Fibroblast of pulmonary artery (primary cell): ENCODE results near the gene CCL8.

ENCODE experiments used
- DNase-seq: peaks from one replicate; pipeline ENCODE4 v3.0.0-alpha.2; 2010; ENCODE audit warnings: low read depth
- H3K4me3 ChIP-seq: replicated peaks from 2 replicates; pipeline ENCODE4 v1.5.1; 2011; ENCODE audit warnings: low read depth, mild to moderate bottlenecking, control low read depth, low read length, moderate library complexity
- TF ChIP-seq, protein P1 (sequence below): IDR thresholded peaks from 2 replicates; pipeline ENCODE4 v1.5.1; 2011; ENCODE audit warnings: mild to moderate bottlenecking, control low read depth, low read length, inconsistent platforms; ENCODE audit errors: missing control alignments

CCL8 gene

DNA sequence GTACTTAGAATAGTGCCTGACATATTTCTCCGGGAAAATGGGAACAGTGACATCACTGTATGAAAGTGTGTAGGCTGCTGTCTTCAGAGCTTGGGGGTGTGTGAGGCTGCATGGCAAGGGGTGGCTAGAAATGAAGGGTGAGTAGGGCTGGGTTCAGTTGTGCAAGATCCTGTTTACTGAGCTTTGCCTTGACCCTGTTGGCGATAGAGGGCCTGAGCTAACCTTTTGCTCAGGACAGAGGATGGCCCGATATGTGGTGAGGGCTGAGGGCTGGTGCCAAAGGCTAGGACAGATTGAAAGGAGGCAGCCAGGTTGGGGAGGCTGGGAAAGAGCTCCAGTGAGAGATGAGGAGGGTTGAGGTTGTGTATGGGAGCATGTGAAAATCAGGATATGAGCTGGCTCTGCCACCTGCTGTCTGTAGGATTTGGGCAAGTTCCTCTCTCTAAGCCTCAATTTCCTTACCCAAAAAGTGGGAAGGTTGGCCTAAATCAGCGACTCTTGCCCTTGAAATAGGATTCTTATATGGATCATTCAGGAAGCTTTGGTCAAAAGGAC, 49.8 kb downstream of the CCL8 start:
- no peak overlapping the region for H3K4me3 ChIP-seq
- DNase-seq, result no peak
- TF ChIP-seq, protein P1, sequence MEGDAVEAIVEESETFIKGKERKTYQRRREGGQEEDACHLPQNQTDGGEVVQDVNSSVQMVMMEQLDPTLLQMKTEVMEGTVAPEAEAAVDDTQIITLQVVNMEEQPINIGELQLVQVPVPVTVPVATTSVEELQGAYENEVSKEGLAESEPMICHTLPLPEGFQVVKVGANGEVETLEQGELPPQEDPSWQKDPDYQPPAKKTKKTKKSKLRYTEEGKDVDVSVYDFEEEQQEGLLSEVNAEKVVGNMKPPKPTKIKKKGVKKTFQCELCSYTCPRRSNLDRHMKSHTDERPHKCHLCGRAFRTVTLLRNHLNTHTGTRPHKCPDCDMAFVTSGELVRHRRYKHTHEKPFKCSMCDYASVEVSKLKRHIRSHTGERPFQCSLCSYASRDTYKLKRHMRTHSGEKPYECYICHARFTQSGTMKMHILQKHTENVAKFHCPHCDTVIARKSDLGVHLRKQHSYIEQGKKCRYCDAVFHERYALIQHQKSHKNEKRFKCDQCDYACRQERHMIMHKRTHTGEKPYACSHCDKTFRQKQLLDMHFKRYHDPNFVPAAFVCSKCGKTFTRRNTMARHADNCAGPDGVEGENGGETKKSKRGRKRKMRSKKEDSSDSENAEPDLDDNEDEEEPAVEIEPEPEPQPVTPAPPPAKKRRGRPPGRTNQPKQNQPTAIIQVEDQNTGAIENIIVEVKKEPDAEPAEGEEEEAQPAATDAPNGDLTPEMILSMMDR, result no peak

DNA sequence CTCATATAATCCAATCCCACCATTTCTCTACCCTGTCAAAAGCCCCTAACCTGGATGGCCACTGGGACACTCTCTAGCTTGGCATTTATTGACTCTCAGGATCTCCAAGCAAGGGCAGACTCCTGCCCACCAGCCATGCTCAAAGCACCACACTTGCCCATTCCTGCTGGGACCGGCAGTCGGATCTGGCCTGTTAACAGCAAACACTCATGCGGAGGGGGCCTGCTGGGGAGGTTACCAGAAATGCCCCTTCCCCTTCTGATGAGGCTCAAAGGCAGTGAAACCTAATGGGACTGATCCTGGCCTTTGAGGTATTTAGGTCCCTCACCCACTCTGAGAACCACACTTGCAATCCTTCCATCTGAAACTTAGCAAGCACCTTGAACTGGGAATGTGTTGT, 50.3 kb downstream of the CCL8 start:
- TF ChIP-seq, protein P1, result no peak
- H3K4me3 ChIP-seq, result no peak overlapping the region
- no peak for DNase-seq

DNA sequence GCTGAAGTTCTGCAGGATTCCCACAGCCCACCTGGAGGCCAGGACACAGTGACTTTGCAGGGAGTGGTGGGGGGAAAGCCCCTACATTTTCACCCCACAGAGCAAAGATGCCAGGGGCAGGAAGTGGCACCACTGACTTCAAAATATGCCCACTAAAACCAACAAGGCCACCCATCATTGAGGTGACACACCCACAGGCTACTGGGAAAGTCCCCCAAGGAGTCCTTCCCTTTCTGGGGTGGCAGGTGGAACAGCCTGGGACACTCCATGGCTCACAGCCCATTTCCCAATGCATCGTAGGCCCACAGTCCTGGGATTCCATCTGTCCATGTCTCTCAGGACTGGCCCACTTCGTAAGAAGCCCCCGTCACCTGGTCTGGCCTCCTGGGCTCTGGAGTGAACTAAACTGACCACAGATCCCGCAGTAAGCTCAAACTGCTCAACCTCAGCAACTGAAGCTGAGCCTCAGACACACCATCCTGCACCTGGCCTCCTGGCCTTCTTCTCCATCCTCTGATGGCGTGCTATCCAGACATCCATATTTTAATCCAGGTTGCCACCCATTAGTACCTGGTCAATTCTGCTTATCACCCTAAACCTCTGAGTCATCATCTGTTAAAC, 51.3 kb downstream of the CCL8 start:
- no peak overlapping the region for H3K4me3 ChIP-seq
- no peak for DNase-seq
- TF ChIP-seq, protein P1, result no peak

DNA sequence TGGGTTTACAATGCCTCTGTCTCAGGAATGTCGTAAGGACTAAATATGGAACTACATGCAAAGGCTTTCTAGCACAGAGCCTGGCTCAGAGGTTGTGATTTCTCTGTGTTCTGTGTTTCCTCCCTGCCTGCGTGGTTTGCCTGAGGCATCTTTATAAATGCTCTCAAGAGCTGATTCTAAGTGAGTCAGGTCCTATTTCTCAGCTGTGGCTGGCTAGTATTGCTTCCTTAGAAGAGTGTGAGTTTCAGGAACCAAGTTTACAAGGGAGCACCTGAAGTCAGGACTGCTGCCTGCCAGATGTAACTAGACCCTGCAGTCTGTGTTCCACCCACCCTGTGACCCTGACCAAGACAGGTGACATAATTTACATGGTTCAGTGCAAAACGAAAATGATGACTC, 51.8 kb downstream of the CCL8 start:
- TF ChIP-seq, protein P1, result no peak
- DNase-seq, result peak; percentile 29
- H3K4me3 ChIP-seq, result no peak overlapping the region
